H9 (cell line): ENCODE measurements around the gene PAX3. TPM values are rescaled to one million over a fixed set of nuclear protein-coding genes. Genes with fewer than 3 reads are reported as not detected.

ENCODE experiments used
- DNase-seq: peaks from one replicate; pipeline ENCODE4 v3.0.0-alpha.2; 2017
- H2AFZ ChIP-seq: one replicate; pipeline ENCODE4 v1.6.1; 2013; ENCODE audit warnings: mild to moderate bottlenecking, low read length, control low read depth, moderate library complexity
- H2AK5ac ChIP-seq: 2 replicates; pipeline ENCODE4 v1.6.1; 2013; ENCODE audit warnings: low read length, control low read depth, mixed read lengths; ENCODE audit not compliant: insufficient read length
- H2BK120ac ChIP-seq: one replicate; pipeline ENCODE4 v1.6.1; 2013; ENCODE audit warnings: low read depth, mild to moderate bottlenecking, low read length, control low read depth, inconsistent platforms; ENCODE audit not compliant: poor library complexity, severe bottlenecking
- H2BK12ac ChIP-seq: 2 replicates; pipeline ENCODE4 v1.6.1; 2013; ENCODE audit warnings: low read length, control low read depth, mixed read lengths, low read depth; ENCODE audit not compliant: insufficient read length
- H2BK15ac ChIP-seq: 2 replicates; pipeline ENCODE4 v1.6.1; 2013; ENCODE audit warnings: low read depth, low read length, control low read depth
- H2BK20ac ChIP-seq: one replicate; pipeline ENCODE4 v1.6.1; 2013; ENCODE audit warnings: low read depth, mild to moderate bottlenecking, low read length, control low read depth, inconsistent platforms; ENCODE audit not compliant: poor library complexity, severe bottlenecking
- H2BK5ac ChIP-seq: 2 replicates; pipeline ENCODE4 v1.6.1; 2013; ENCODE audit warnings: low read length, control low read depth, mixed read lengths; ENCODE audit not compliant: insufficient read length
- H3K14ac ChIP-seq: 2 replicates; pipeline ENCODE4 v1.6.1; 2013; ENCODE audit warnings: low read length, control low read depth; ENCODE audit not compliant: insufficient read depth
- H3K18ac ChIP-seq: 2 replicates; pipeline ENCODE4 v1.6.1; 2013; ENCODE audit warnings: low read depth, mild to moderate bottlenecking, mixed read lengths, low read length, control low read depth; ENCODE audit not compliant: insufficient read length
- H3K23ac ChIP-seq: 2 replicates; pipeline ENCODE4 v1.6.1; 2013; ENCODE audit warnings: low read length, control low read depth, mixed read lengths, low read depth; ENCODE audit not compliant: insufficient read length
- H3K23me2 ChIP-seq: 2 replicates; pipeline ENCODE4 v1.6.1; 2013; ENCODE audit warnings: low read depth, mild to moderate bottlenecking, mixed read lengths, low read length, control low read depth; ENCODE audit not compliant: insufficient read length, poor library complexity, severe bottlenecking
- H3K27ac ChIP-seq: 2 replicates; pipeline ENCODE4 v1.5.1; 2013; ENCODE audit warnings: low read length, control low read depth, mixed read lengths, low read depth; ENCODE audit not compliant: insufficient read length
- H3K27me3 ChIP-seq: 2 replicates; pipeline ENCODE4 v1.6.1; 2013; ENCODE audit warnings: low read length, control low read depth, inconsistent platforms; ENCODE audit not compliant: insufficient read depth
- H3K4ac ChIP-seq: 2 replicates; pipeline ENCODE4 v1.6.1; 2013; ENCODE audit warnings: low read depth, mild to moderate bottlenecking, control low read depth, inconsistent platforms, low read length, moderate library complexity
- H3K4me1 ChIP-seq: 2 replicates; pipeline ENCODE4 v1.6.1; 2013; ENCODE audit warnings: low read length, control low read depth, inconsistent platforms; ENCODE audit not compliant: insufficient read depth
- H3K4me2 ChIP-seq: 2 replicates; pipeline ENCODE4 v1.6.1; 2013; ENCODE audit warnings: low read length, control low read depth, mixed read lengths; ENCODE audit not compliant: insufficient read length, insufficient read depth
- H3K56ac ChIP-seq: 2 replicates; pipeline ENCODE4 v1.6.1; 2013; ENCODE audit warnings: low read depth, mild to moderate bottlenecking, mixed read lengths, low read length, control low read depth; ENCODE audit not compliant: insufficient read length
- H3K79me1 ChIP-seq: 2 replicates; pipeline ENCODE4 v1.6.1; 2013; ENCODE audit warnings: low read depth, mild to moderate bottlenecking, moderate library complexity, low read length, control low read depth, inconsistent platforms; ENCODE audit not compliant: insufficient read depth, poor library complexity, severe bottlenecking
- H3K79me2 ChIP-seq: 2 replicates; pipeline ENCODE4 v1.6.1; 2013; ENCODE audit warnings: low read length, control low read depth, inconsistent platforms; ENCODE audit not compliant: insufficient read depth
- H3K9ac ChIP-seq: 2 replicates; pipeline ENCODE4 v1.6.1; 2013; ENCODE audit warnings: low read length, control low read depth, mixed read lengths; ENCODE audit not compliant: insufficient read length; ENCODE audit errors: extremely low read depth
- H3K9me3 ChIP-seq: one replicate; pipeline ENCODE4 v1.6.1; 2013; ENCODE audit warnings: low read depth, low read length, inconsistent platforms; ENCODE audit not compliant: control insufficient read depth
- H3T11ph ChIP-seq: one replicate; pipeline ENCODE4 v1.6.1; 2013; ENCODE audit warnings: mild to moderate bottlenecking, low read length, control low read depth, inconsistent platforms
- H4K20me1 ChIP-seq: one replicate; pipeline ENCODE4 v1.6.1; 2013; ENCODE audit not compliant: control insufficient read depth, insufficient read length, insufficient read depth
- H4K5ac ChIP-seq: 2 replicates; pipeline ENCODE4 v1.6.1; 2013; ENCODE audit warnings: low read depth, mild to moderate bottlenecking, mixed read lengths, low read length, control low read depth; ENCODE audit not compliant: insufficient read length
- H4K8ac ChIP-seq: replicated peaks from 2 replicates; pipeline ENCODE4 v1.6.1; 2013; ENCODE audit warnings: low read length, control low read depth, mixed read lengths, low read depth; ENCODE audit not compliant: insufficient read length
- H4K91ac ChIP-seq: 2 replicates; pipeline ENCODE4 v1.6.1; 2013; ENCODE audit warnings: low read depth, mild to moderate bottlenecking, moderate library complexity, mixed read lengths, low read length, control low read depth; ENCODE audit not compliant: insufficient read length
- H3K27ac Mint-ChIP-seq, 3 experiments: 2 replicates in 2 of 3; 3 replicates in 1 of 3; pipeline ENCODE4 v1.8.0; 2020 to 2021; ENCODE audit warnings: mixed read lengths in 3 of 3, mild to moderate bottlenecking in 1 of 3, moderate library complexity in 1 of 3
- H3K27me3 Mint-ChIP-seq: 2 replicates; pipeline ENCODE4 v1.8.0; 2021; ENCODE audit warnings: low read depth, mild to moderate bottlenecking, moderate library complexity, mixed read lengths
- H3K36me3 Mint-ChIP-seq, 3 experiments: 2 replicates in 2 of 3; 3 replicates in 1 of 3; pipeline ENCODE4 v1.8.0; 2020 to 2021; ENCODE audit warnings: low read depth in 3 of 3, mixed read lengths in 3 of 3; ENCODE audit not compliant: insufficient read depth in 1 of 3
- H3K4me1 Mint-ChIP-seq, 2 experiments: 2 replicates each; pipeline ENCODE4 v1.8.0; 2020; ENCODE audit warnings: mixed read lengths in 2 of 2
- H3K4me3 Mint-ChIP-seq, 2 experiments: 2 replicates in 1 of 2; 3 replicates in 1 of 2; pipeline ENCODE4 v1.8.0; 2020 to 2021; ENCODE audit warnings: mild to moderate bottlenecking in 2 of 2, mixed read lengths in 2 of 2, moderate library complexity in 1 of 2
- H3K9me3 Mint-ChIP-seq, 2 experiments: 2 replicates in 1 of 2; 3 replicates in 1 of 2; pipeline ENCODE4 v1.8.0; 2020; ENCODE audit warnings: mild to moderate bottlenecking in 2 of 2, mixed read lengths in 2 of 2, moderate library complexity in 1 of 2
- CTCF ChIP-seq: fragments of 200-600 bp; sonication (generic); conservative IDR thresholded peaks from 3 replicates; pipeline ENCODE4 v1.8.0; 2021; ENCODE audit warnings: antibody characterized with exemption, mild to moderate bottlenecking
- total RNA-seq: library from RNA; stranded (reverse); gene quantifications from 2 replicates; pipeline ENCODE4 v1.2.1, GENCODE V29; 2021

Gene PAX3
- total RNA-seq, 1 experiment from 2014 or later, result not detected

GRCh38 chr2:222179592-222179991 is 119.2 kb downstream of the PAX3 start:
- no peak for DNase-seq
- H3K4me2 ChIP-seq, result no peak overlapping the region
- H2BK20ac ChIP-seq, result no peak overlapping the region
- H3K23me2 ChIP-seq, result no peaks in the 10 kb centered on the region
- H3K27me3 Mint-ChIP-seq, result peaks cover 42% of the 10 kb centered on the region
- H2BK5ac ChIP-seq, result no peak overlapping the region
- H3K79me2 ChIP-seq, result no peaks in the 10 kb centered on the region
- H3K4me3 Mint-ChIP-seq, result no peak overlapping the region
- no peak overlapping the region for H2AK5ac ChIP-seq
- no peak overlapping the region for H3K27ac ChIP-seq
- no peaks in the 10 kb centered on the region for H4K20me1 ChIP-seq
- no peak overlapping the region for H2BK15ac ChIP-seq
- no peak overlapping the region for H2BK120ac ChIP-seq
- no peak overlapping the region for H3K56ac ChIP-seq
- TF ChIP-seq CTCF, result no peak
- H3K23ac ChIP-seq, result no peak overlapping the region
- H3K9me3 ChIP-seq, result no peaks in the 10 kb centered on the region
- H4K91ac ChIP-seq, result no peak overlapping the region
- H3T11ph ChIP-seq, result no peak overlapping the region
- no peak overlapping the region for H3K9ac ChIP-seq
- H4K5ac ChIP-seq, result no peak overlapping the region
- no peak overlapping the region for H4K8ac ChIP-seq
- no peaks in the 10 kb centered on the region for H3K4me1 ChIP-seq
- no peak overlapping the region for H3K14ac ChIP-seq
- no peak overlapping the region for H2BK12ac ChIP-seq
- H3K18ac ChIP-seq, result no peak overlapping the region
- H2AFZ ChIP-seq, result no peak overlapping the region
- no peaks in the 10 kb centered on the region for H3K79me1 ChIP-seq
- H3K4me1 Mint-ChIP-seq, result peaks cover 6% of the 10 kb centered on the region in 2 experiments
- no peaks in the 10 kb centered on the region for H3K27me3 ChIP-seq
- H3K9me3 Mint-ChIP-seq, result no peaks in the 10 kb centered on the region
- no peaks in the 10 kb centered on the region for H3K36me3 Mint-ChIP-seq
- no peak overlapping the region for H3K4ac ChIP-seq
- H3K27ac Mint-ChIP-seq, result no peak overlapping the region
